ENCODE results near the gene POLR2E. TPM values are rescaled to one million over a fixed set of nuclear protein-coding genes. Genes with fewer than 3 reads are reported as not detected.

POLR2E gene
- total and polyA plus RNA-seq, 9 of the 15 experiments (the other 6 are each of a cell fraction or from before 2014, with no cell fraction given) = 3.4 to 413 (median 244) TPM

GRCh38 chr19:1118999-1119398 lies 23.8 kb upstream of the POLR2E start:
- BruUV-seq (replicated peaks) = no TSS peak
- ATAC-seq = no peak
- POLR2A ChIA-PET = no interaction called here

More at GRCh38 chr19:1118999-1119398, 23.8 kb upstream of the POLR2E start:
- H3K4me2 ChIP-seq (ENCODE audit: insufficient read depth, low read length) = no peak overlapping the region
- no peaks in the 10 kb centered on the region for H3K27me3 ChIP-seq (ENCODE audit: control insufficient read depth in 2 of 2, insufficient read depth in 2 of 2, low read length in 2 of 2)
- peaks cover 86% of the 10 kb centered on the region; the same call in 2 of the 3 replicates for H3K36me3 ChIP-seq (ENCODE audit: control insufficient read depth, insufficient read depth, low read length)
- peaks cover 3 to 53% of the 10 kb centered on the region in 2 experiments; a peak in 3 of 5 replicates for H3K4me1 ChIP-seq (replicated peaks in 1 of 2; ENCODE audit: control insufficient read depth in 2 of 2, insufficient read depth in 2 of 2, low read length in 2 of 2)
- intact Hi-C loops (cut with micrococcal nuclease) = no loop called here
- H3K9me3 ChIP-seq (replicated peaks; ENCODE audit: control insufficient read depth, insufficient read depth, low read depth, low read length) = no peaks in the 10 kb centered on the region
- in situ Hi-C loops (cut with MboI) = no loop called here
- TF ChIP-seq ZNF274 (IDR thresholded peaks at IDR 0.05; ENCODE audit: borderline replicate concordance, low read depth, low read length) (no peak), ZBTB33 (CRISPR knock-in tag; IDR thresholded peaks at IDR 0.05) (peak; percentile 83), ZBTB8A (IDR thresholded peaks at IDR 0.05; ENCODE audit: partially characterized antibody) (no peak)
- no peaks in the 10 kb centered on the region; the same call in 1 of the 2 replicates for H4K20me1 ChIP-seq (replicated peaks; ENCODE audit: control insufficient read depth, insufficient read depth, low read length)
- H3K27ac ChIP-seq (ENCODE audit: extremely low read depth, low read depth, low read length) = no peak overlapping the region
- FAIRE-seq (no peak), DNase-seq (ENCODE audit: extremely low read depth in 1 of 4, low spot score in 3 of 4) (no peak)
- H3K4me3 ChIP-seq = no peak overlapping the region
- no peaks in the 10 kb centered on the region for H3K9me1 ChIP-seq (ENCODE audit: control insufficient read depth, insufficient read depth, low read length)
- CTCF ChIA-PET (ENCODE audit: low intra/inter-chr PET ratio) = no interaction called here
- H3K9ac ChIP-seq (ENCODE audit: insufficient read depth in 1 of 2, low read depth in 2 of 2, low read length in 2 of 2) = no peak overlapping the region
- 96% methylated on average over 23 of the region's 34 CpGs for WGBS (ENCODE audit: insufficient coverage, low coverage, missing lambda C conversion rate)
- no peak overlapping the region for H2AFZ ChIP-seq (ENCODE audit: low read depth, low read length)
- no peaks in the 10 kb centered on the region; the same call in 2 of the 3 replicates for H3K79me2 ChIP-seq (ENCODE audit: control insufficient read depth, insufficient read depth, low read length)

Measured in K562 (cell line).